ENCODE measurements around the gene RXRA.

The RXRA gene

DNA sequence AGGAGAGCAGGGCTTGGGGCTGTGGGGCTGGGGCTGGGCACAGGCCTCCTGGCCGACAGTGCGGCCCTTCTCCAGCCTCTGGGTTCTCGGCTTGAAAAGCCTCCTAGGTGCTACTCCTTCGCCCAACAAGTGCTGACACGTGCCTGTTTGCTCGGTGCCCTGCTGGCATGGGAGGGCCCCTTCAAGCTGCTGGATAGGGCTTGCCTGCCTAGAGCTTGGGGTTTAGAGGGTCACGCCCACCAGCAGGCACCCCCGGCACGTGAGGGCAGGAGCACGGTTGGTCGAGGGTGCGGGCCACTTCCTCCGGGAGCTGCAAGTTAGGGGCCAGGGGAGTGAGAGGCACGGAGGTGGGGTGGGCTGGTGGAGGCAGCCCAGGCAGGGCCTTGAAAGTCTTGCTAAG lies 106.2 kb downstream of the RXRA start:
- peak overlapping the region; percentile 94 for H3K27ac ChIP-seq (ENCODE audit: low read length)
- peak overlapping the region in 1 of 2 donors; percentile 6 for H3K9ac ChIP-seq (ENCODE audit: low read length in 2 of 2)
- H3K4me3 ChIP-seq (ENCODE audit: low read length in 2 of 2) = no peak overlapping the region
- H3K4me1 ChIP-seq (ENCODE audit: control insufficient read depth, insufficient read depth, low read length) = peaks cover 64% of the 10 kb centered on the region
- no peaks in the 10 kb centered on the region for H3K27me3 ChIP-seq (ENCODE audit: control insufficient read depth in 1 of 2, insufficient read depth in 2 of 2, low read length in 2 of 2)
- H3K36me3 ChIP-seq (ENCODE audit: control insufficient read depth in 2 of 2, insufficient read depth in 2 of 2, low read length in 2 of 2) = peaks cover 13 to 19% of the 10 kb centered on the region in 2 donors
- H3K9me3 ChIP-seq (ENCODE audit: control insufficient read depth in 2 of 2, low read length in 2 of 2) = no peaks in the 10 kb centered on the region

DNA sequence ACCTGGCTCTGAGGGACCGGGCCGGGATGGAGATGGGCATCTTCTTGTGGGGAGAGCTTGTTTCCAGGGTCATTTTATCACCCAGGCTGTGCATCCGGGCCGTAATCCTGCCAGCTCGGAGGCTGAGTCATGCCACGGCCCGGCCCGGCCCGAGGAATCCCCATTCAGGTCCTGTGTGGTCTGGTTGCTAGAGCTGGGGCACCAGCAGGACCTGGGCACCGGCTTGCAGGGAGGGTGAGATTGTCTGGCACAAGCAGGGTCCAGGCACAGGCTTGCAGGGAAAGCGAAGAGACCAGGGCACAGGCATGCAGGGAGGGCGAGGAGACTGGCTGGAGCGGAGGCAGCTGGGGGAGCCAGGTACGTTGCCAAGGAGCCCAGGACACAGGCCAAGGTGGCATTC lies 106.8 kb downstream of the RXRA start:
- Histone ChIP-seq H3K27ac (ENCODE audit: low read length) (peak overlapping the region; percentile 94), H3K9ac (ENCODE audit: low read length in 2 of 2) (peak overlapping the region in 1 of 2 donors; percentile 6), H3K36me3 (ENCODE audit: control insufficient read depth in 2 of 2, insufficient read depth in 2 of 2, low read length in 2 of 2) (peaks cover 13 to 19% of the 10 kb centered on the region in 2 donors), H3K4me3 (ENCODE audit: low read length in 2 of 2) (peak overlapping the region in 1 of 2 donors; percentile 19), H3K9me3 (ENCODE audit: control insufficient read depth in 2 of 2, low read length in 2 of 2) (no peaks in the 10 kb centered on the region), H3K27me3 (ENCODE audit: control insufficient read depth in 1 of 2, insufficient read depth in 2 of 2, low read length in 2 of 2) (no peaks in the 10 kb centered on the region), H3K4me1 (ENCODE audit: control insufficient read depth, insufficient read depth, low read length) (peaks cover 70% of the 10 kb centered on the region)

DNA sequence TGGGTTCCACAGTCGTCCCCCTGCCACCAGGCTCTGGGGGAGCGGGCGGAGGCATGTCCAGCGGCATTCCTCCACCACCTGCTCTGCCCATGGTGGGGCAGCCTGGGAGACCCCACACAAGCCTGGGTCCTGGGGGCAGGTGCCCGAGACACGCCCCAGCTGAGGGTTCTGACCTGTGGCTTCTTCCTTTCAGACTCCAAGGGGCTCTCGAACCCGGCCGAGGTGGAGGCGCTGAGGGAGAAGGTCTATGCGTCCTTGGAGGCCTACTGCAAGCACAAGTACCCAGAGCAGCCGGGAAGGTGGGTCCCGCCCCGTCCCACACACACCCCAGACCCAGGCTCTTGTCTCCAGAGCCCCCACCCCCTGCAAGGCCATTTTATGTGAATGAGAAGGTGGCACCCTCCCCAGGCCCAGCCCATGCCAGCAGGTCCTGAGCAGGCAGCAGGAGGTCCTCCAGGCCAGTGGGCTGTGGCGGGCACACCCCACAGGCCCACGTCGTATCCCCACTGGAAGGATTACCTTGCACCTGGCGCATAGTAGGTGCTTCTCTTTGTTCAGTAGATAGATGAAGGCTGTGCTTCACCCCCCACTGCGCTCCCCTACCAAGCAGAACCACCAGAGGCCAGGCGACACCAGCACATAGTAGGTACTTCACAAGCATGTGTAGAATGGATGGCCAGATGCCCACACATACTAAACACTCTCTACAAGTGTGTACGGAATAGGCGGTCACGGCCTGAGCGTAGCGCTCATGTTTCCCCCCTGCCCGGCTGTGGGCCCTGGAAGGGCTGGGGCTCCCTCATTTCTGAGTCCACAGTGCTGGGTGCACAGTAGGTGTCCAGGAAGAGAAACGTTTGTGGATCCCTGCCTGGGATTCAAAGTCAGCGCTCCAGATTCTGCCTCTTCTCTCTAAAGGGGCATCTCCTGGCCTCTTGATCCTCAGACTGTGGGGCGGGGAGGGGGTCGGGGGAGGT lies 107.9 kb downstream of the RXRA start:
- peak overlapping the region in 1 of 2 donors; percentile 52 for H3K4me3 ChIP-seq (ENCODE audit: low read length in 2 of 2)
- H3K9ac ChIP-seq (ENCODE audit: low read length in 2 of 2) = peak overlapping the region; percentile 13 to 64
- no peaks in the 10 kb centered on the region for H3K9me3 ChIP-seq (ENCODE audit: control insufficient read depth in 2 of 2, low read length in 2 of 2)
- peaks cover 78% of the 10 kb centered on the region for H3K4me1 ChIP-seq (ENCODE audit: control insufficient read depth, insufficient read depth, low read length)
- peaks cover 13 to 17% of the 10 kb centered on the region in 2 donors for H3K36me3 ChIP-seq (ENCODE audit: control insufficient read depth in 2 of 2, insufficient read depth in 2 of 2, low read length in 2 of 2)
- H3K27ac ChIP-seq (ENCODE audit: low read length) = peak overlapping the region; percentile 94
- H3K27me3 ChIP-seq (ENCODE audit: control insufficient read depth in 1 of 2, insufficient read depth in 2 of 2, low read length in 2 of 2) = no peaks in the 10 kb centered on the region

DNA sequence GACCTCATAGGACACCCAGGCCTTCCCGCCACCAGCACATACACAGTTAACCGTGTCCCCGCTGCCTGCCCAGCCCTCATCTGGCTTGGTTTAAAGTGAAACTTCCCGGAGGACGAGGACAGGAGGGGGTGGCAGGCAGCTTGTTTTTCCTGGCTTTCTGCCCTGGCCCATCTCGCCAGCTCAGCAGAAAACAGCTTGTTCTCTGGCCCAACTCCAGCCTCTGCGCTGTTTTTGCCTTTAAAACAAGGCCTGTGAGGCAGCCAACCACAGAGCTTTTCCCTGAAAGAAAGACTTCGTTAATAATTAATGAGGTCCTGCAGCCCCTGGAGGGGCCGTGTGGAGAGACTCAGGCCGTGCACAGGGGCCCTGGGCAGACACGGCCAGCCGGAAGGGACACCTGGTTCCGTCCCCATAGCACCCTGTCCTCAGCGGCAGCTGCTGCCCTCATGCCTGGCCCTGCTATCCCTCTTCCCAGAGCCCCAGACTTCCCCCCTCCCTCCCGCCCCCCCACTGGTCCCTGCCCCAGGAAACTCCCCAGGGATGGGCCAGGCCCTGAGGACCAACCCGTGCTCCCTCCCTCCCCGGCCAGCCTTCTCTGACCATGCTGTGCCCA lies 108.7 kb downstream of the RXRA start:
- Histone ChIP-seq H3K9ac (ENCODE audit: low read length in 2 of 2) (no peak overlapping the region), H3K4me1 (ENCODE audit: control insufficient read depth, insufficient read depth, low read length) (peaks cover 78% of the 10 kb centered on the region), H3K4me3 (ENCODE audit: low read length in 2 of 2) (peak overlapping the region; percentile 14 to 52), H3K36me3 (ENCODE audit: control insufficient read depth in 2 of 2, insufficient read depth in 2 of 2, low read length in 2 of 2) (peaks cover 13% of the 10 kb centered on the region in 2 donors), H3K27ac (ENCODE audit: low read length) (peak overlapping the region; percentile 94), H3K27me3 (ENCODE audit: control insufficient read depth in 1 of 2, insufficient read depth in 2 of 2, low read length in 2 of 2) (no peaks in the 10 kb centered on the region), H3K9me3 (ENCODE audit: control insufficient read depth in 2 of 2, low read length in 2 of 2) (no peaks in the 10 kb centered on the region)

DNA sequence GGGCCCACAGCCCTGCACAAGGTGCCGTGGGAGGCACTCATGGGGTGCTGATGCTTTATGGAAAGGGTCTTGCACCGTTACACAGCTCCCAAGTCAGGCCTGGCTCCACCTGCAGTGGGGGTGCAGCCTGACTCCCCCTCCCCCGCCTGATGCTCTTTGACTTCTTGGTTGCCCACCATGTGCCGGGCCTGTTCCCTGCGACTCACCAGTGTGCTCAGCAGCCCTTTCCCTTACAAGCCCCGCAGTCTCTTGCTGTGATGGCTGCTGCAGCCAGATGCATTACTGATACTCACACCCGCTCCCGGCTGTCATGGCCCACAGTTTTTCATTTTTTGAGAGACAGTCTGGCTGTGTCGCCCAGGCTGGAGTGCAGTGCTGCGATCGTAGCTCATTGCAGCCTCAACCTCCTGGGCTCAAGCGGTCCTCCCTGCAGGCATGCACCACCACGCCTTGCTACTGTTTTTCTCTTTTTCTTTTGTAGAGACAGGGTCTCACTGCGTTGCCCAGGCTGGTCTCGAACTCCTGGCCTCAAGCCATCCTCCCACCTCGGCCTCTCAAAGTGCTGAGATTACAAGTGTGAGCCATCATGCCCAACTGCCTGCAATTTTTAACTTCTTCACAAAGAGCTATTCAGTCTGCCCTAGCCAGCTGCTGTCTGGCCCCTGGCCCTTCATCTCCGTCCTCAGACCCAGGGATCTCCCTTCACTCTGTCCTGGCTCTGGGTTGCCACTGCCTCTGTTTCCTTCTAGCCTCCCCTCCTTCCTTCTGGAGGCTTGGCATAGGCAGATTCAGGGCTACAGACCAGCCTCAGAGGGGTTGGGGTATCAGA lies 109.5 kb downstream of the RXRA start:
- Histone ChIP-seq H3K4me3 (ENCODE audit: low read length in 2 of 2) (peak overlapping the region; percentile 20 to 47), H3K36me3 (ENCODE audit: control insufficient read depth in 2 of 2, insufficient read depth in 2 of 2, low read length in 2 of 2) (peaks cover 9 to 10% of the 10 kb centered on the region in 2 donors), H3K9ac (ENCODE audit: low read length in 2 of 2) (peak overlapping the region; percentile 29 to 33), H3K9me3 (ENCODE audit: control insufficient read depth in 2 of 2, low read length in 2 of 2) (no peaks in the 10 kb centered on the region), H3K27ac (ENCODE audit: low read length) (peak overlapping the region; percentile 94), H3K4me1 (ENCODE audit: control insufficient read depth, insufficient read depth, low read length) (peaks cover 80% of the 10 kb centered on the region), H3K27me3 (ENCODE audit: control insufficient read depth in 1 of 2, insufficient read depth in 2 of 2, low read length in 2 of 2) (no peaks in the 10 kb centered on the region)

DNA sequence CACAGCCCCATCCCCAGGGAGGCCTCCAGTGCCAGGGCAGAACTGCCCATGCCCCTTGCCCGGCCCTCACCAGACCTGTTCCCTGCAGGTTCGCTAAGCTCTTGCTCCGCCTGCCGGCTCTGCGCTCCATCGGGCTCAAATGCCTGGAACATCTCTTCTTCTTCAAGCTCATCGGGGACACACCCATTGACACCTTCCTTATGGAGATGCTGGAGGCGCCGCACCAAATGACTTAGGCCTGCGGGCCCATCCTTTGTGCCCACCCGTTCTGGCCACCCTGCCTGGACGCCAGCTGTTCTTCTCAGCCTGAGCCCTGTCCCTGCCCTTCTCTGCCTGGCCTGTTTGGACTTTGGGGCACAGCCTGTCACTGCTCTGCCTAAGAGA lies 110.1 kb downstream of the RXRA start:
- Histone ChIP-seq H3K9ac (ENCODE audit: low read length in 2 of 2) (peak overlapping the region; percentile 29 to 33), H3K36me3 (ENCODE audit: control insufficient read depth in 2 of 2, insufficient read depth in 2 of 2, low read length in 2 of 2) (peaks cover 9 to 10% of the 10 kb centered on the region in 2 donors), H3K27ac (ENCODE audit: low read length) (peak overlapping the region; percentile 94), H3K27me3 (ENCODE audit: control insufficient read depth in 1 of 2, insufficient read depth in 2 of 2, low read length in 2 of 2) (no peaks in the 10 kb centered on the region), H3K4me3 (ENCODE audit: low read length in 2 of 2) (peak overlapping the region in 1 of 2 donors; percentile 20), H3K4me1 (ENCODE audit: control insufficient read depth, insufficient read depth, low read length) (peaks cover 78% of the 10 kb centered on the region), H3K9me3 (ENCODE audit: control insufficient read depth in 2 of 2, low read length in 2 of 2) (no peaks in the 10 kb centered on the region)

DNA sequence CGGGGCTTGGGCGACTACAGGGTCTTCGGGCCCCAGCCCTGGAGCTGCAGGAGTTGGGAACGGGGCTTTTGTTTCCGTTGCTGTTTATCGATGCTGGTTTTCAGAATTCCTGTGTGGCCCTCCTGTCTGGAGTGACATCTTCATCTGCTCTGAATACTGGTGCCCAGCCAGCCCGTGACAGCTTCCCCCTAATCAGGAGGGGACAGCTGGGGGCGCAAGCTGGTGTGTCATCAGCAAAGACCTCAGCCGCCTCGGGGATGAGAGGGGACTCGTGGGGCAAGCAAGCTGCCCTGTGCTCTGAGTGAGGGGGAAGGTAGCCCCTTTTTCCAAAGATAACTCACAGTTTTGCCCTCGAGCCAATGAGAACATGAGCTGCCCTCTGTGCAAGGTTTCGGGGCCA lies 110.7 kb downstream of the RXRA start:
- H3K4me1 ChIP-seq (ENCODE audit: control insufficient read depth, insufficient read depth, low read length) = peaks cover 78% of the 10 kb centered on the region
- H3K27me3 ChIP-seq (ENCODE audit: control insufficient read depth in 1 of 2, insufficient read depth in 2 of 2, low read length in 2 of 2) = no peaks in the 10 kb centered on the region
- H3K27ac ChIP-seq (ENCODE audit: low read length) = peak overlapping the region; percentile 94
- no peak overlapping the region for H3K4me3 ChIP-seq (ENCODE audit: low read length in 2 of 2)
- no peak overlapping the region for H3K9ac ChIP-seq (ENCODE audit: low read length in 2 of 2)
- peaks cover 9 to 10% of the 10 kb centered on the region in 2 donors for H3K36me3 ChIP-seq (ENCODE audit: control insufficient read depth in 2 of 2, insufficient read depth in 2 of 2, low read length in 2 of 2)
- no peaks in the 10 kb centered on the region for H3K9me3 ChIP-seq (ENCODE audit: control insufficient read depth in 2 of 2, low read length in 2 of 2)

DNA sequence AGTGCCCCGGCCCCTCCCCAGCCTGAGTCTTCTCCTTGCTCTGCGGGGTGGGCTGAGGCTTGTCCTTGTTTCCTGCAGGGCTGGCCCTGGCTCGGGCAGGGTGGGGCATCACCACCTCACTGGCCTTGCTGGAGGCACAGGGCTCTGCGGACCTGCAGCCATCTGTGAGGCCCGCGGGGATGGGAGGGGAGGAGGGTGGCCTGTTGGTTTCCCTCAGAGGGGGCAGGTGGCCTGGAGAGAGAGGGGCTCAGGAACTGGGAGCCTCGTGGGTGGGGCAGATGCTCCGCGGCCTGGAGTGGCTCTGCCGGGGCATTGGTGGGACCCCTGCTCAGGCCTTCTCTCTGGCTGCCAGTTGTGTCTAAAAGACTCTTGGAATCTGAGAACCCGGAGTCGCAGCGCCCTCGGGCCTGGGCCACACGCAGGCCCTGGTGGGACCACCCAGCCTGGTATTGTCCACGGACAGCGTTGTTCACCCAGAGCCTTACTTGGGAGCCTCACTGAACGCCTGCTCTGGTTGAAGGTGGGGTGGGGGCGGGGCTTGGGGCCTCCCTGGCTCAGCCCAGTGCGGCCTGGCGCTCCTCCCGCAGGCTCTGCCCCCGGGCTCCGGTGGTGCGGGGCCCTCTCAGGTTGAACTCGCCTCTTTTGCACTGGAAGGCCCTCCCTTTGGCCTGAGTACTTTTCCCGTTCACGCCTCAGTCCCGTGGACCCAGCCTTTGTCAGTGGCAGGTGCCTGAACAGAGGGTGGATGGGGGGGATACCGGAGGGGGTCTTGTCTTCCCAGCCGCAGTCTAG lies 111.3 kb downstream of the RXRA start:
- Histone ChIP-seq H3K36me3 (ENCODE audit: control insufficient read depth in 2 of 2, insufficient read depth in 2 of 2, low read length in 2 of 2) (peaks cover 9 to 10% of the 10 kb centered on the region in 2 donors), H3K9ac (ENCODE audit: low read length in 2 of 2) (peak overlapping the region; percentile 22 to 47), H3K4me3 (ENCODE audit: low read length in 2 of 2) (no peak overlapping the region), H3K4me1 (ENCODE audit: control insufficient read depth, insufficient read depth, low read length) (peaks cover 78% of the 10 kb centered on the region), H3K27ac (ENCODE audit: low read length) (peak overlapping the region; percentile 94), H3K9me3 (ENCODE audit: control insufficient read depth in 2 of 2, low read length in 2 of 2) (no peaks in the 10 kb centered on the region), H3K27me3 (ENCODE audit: control insufficient read depth in 1 of 2, insufficient read depth in 2 of 2, low read length in 2 of 2) (peaks cover 0 to 6% of the 10 kb centered on the region in 2 donors)

DNA sequence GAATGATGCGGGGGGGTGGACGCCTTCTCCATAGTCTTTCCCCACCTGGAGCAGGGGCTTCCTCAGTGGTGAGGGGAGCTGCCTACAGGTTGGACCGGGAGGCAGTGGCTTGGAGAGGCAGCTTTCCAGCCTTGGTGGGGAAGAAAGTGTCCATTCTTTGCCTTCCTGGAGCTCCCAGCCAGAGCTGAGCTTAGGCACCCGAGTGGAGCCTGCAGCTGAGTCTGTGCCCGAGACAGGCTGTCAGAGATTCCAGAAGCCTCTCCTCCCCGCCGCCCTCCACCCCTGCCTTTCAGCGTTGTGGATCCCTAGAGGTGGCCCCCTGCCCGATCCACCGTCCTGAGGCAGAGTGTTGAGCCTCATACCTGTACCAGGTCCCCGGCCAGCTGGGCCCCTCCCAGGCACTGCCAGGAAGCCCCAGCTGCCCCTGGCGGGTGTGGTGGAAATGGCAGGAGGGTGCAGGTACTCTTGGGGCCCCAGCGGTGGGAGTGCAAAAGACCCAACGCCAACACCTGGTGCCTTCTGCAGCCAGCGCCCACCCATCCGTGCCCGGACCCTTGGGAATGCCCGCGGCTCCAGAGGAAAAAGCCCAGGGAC lies 112.0 kb downstream of the RXRA start:
- H3K36me3 ChIP-seq (ENCODE audit: control insufficient read depth in 2 of 2, insufficient read depth in 2 of 2, low read length in 2 of 2) = peaks cover 9 to 10% of the 10 kb centered on the region in 2 donors
- peak overlapping the region; percentile 94 for H3K27ac ChIP-seq (ENCODE audit: low read length)
- no peak overlapping the region for H3K4me3 ChIP-seq (ENCODE audit: low read length in 2 of 2)
- no peaks in the 10 kb centered on the region for H3K9me3 ChIP-seq (ENCODE audit: control insufficient read depth in 2 of 2, low read length in 2 of 2)
- H3K27me3 ChIP-seq (ENCODE audit: control insufficient read depth in 1 of 2, insufficient read depth in 2 of 2, low read length in 2 of 2) = peaks cover 2 to 12% of the 10 kb centered on the region in 2 donors
- H3K4me1 ChIP-seq (ENCODE audit: control insufficient read depth, insufficient read depth, low read length) = peaks cover 78% of the 10 kb centered on the region
- peak overlapping the region in 1 of 2 donors; percentile 47 for H3K9ac ChIP-seq (ENCODE audit: low read length in 2 of 2)
